PC-3 (cell line): ENCODE results near the gene MTCL1. TPM values are rescaled to one million over a fixed set of nuclear protein-coding genes. Genes with fewer than 3 reads are reported as not detected.

Experiments
- ATAC-seq: fragments of 200-7000 bp; cut with Tn5 transposase; 2 replicates; pipeline ENCODE4 v1.9.1; 2020; ENCODE audit warnings: mild to moderate bottlenecking, moderate library complexity
- BruUV-seq: library from RNA; stranded (reverse); fragments of 400-500 nt; replicated peaks from 2 replicates; lab custom pipeline; 2021; lab: Mats Ljungman, UMichigan
- CTCF ChIA-PET: fragments of 300-600 bp; sonication (Branson Sonifier 250); formaldehyde crosslinking; loops from one replicate; lab custom pipeline; 2022; ENCODE audit warnings: antibody characterized with exemption; lab: Charles Lee
- POLR2A ChIA-PET: fragments of 300-600 bp; sonication (Branson Sonifier 250); formaldehyde crosslinking; loops from one replicate; lab custom pipeline; 2022; ENCODE audit warnings: antibody characterized with exemption; ENCODE audit not compliant: unreplicated experiment; lab: Charles Lee
- DNase-seq: peaks from one replicate; pipeline ENCODE4 v3.0.0-alpha.2; 2015
- H2AFZ ChIP-seq: fragments of 300-600 bp; sonication (generic); 2 replicates; pipeline ENCODE4 v1.6.0; 2016; ENCODE audit warnings: antibody characterized with exemption, low read length
- H3F3A ChIP-seq: fragments of 300-600 bp; sonication (generic); one replicate; pipeline ENCODE4 v1.6.0; 2017; ENCODE audit warnings: antibody characterized with exemption, low read length, control low read depth, mild to moderate bottlenecking; ENCODE audit not compliant: unreplicated experiment
- H3K27ac ChIP-seq: fragments of 300-600 bp; sonication (generic); 2 replicates; pipeline ENCODE4 v1.5.1; 2016; ENCODE audit warnings: mild to moderate bottlenecking, low read length
- H3K27me3 ChIP-seq: fragments of 300-600 bp; sonication (generic); 2 replicates; pipeline ENCODE4 v1.6.1; 2016; ENCODE audit warnings: low read length, mixed read lengths
- H3K36me3 ChIP-seq: fragments of 300-600 bp; sonication (generic); 2 replicates; pipeline ENCODE4 v1.6.1; 2016; ENCODE audit warnings: low read depth, mixed run types, low read length, mixed read lengths
- H3K4me1 ChIP-seq: fragments of 300-600 bp; sonication (generic); 2 replicates; pipeline ENCODE4 v1.5.1; 2016; ENCODE audit warnings: low read length; ENCODE audit not compliant: insufficient read depth
- H3K4me2 ChIP-seq: fragments of 300-600 bp; sonication (generic); 2 replicates; pipeline ENCODE4 v1.6.0; 2016; ENCODE audit warnings: low read length
- H3K4me3 ChIP-seq: fragments of 300-600 bp; sonication (generic); 2 replicates; pipeline ENCODE4 v1.5.1; 2016; ENCODE audit warnings: mild to moderate bottlenecking, low read length, mixed read lengths
- H3K79me2 ChIP-seq: fragments of 300-600 bp; sonication (generic); 2 replicates; pipeline ENCODE4 v1.6.1; 2017; ENCODE audit warnings: low read length, mixed read lengths
- H3K9ac ChIP-seq: fragments of 300-600 bp; sonication (generic); 2 replicates; pipeline ENCODE4 v1.6.0; 2016; ENCODE audit warnings: mild to moderate bottlenecking, low read length
- H3K9me2 ChIP-seq: fragments of 300-600 bp; sonication (generic); replicated peaks from 2 replicates; pipeline ENCODE4 v1.6.1; 2016; ENCODE audit warnings: mixed run types, low read length, mixed read lengths
- H3K9me3 ChIP-seq: fragments of 300-600 bp; sonication (generic); 2 replicates; pipeline ENCODE4 v1.6.1; 2016; ENCODE audit warnings: low read length, mixed read lengths
- H4K20me1 ChIP-seq: fragments of 300-600 bp; sonication (generic); 2 replicates; pipeline ENCODE4 v1.6.1; 2016; ENCODE audit warnings: low read length, mixed read lengths
- EZH2 ChIP-seq: fragments of 300-600 bp; sonication (generic); IDR thresholded peaks from one replicate; pipeline ENCODE4 v1.6.1; 2017; ENCODE audit warnings: antibody characterized with exemption, mild to moderate bottlenecking, low read length; ENCODE audit not compliant: unreplicated experiment
- EZH2phosphoT487 ChIP-seq: fragments of 300-600 bp; sonication (generic); IDR thresholded peaks from 2 replicates; pipeline ENCODE4 v1.6.1; 2018; ENCODE audit warnings: mild to moderate bottlenecking, antibody characterized with exemption, low read length, borderline replicate concordance
- intact Hi-C: fragments of 100-400 bp; cut with micrococcal nuclease; formaldehyde crosslinking; loops from 2 replicates; pipeline ENCODE4 v1.9.0; 2023
- total RNA-seq: library from RNA; depleted of rRNA; stranded (reverse); fragments of >200 nt; gene quantifications from 2 replicates; pipeline ENCODE4 v1.2.3, GENCODE V29; 2014
- TF ChIP-seq, protein P1 (sequence below): fragments of 300-600 bp; sonication (generic); conservative IDR thresholded peaks from 2 replicates; pipeline ENCODE4 v1.5.1; 2017; ENCODE audit warnings: antibody characterized with exemption, low read depth, mild to moderate bottlenecking, low read length

The MTCL1 gene
- total RNA-seq, 1 experiment from 2014 or later, result 33.1 TPM

DNA sequence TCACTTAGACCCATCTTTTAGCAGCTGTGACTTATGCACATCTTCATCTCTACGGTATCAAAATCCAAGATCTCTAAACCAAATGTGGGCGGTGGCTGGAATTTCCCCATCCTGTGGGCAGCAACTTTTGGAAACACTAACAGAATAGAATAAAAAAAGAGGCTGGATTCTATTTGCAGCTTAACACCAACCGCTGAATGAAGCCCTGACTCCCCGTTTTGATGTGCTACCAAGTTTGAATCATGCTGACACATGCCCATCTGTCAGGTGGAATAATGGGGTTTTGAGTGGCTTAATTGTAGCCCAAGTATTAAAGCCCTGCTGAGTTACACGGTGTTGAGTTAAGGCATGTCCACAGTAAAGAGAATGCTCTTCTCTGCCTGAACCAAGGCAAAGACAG is 165.2 kb downstream of the MTCL1 start:
- TF ChIP-seq EZH2phosphoT487, result no peak
- TF ChIP-seq, protein P1, sequence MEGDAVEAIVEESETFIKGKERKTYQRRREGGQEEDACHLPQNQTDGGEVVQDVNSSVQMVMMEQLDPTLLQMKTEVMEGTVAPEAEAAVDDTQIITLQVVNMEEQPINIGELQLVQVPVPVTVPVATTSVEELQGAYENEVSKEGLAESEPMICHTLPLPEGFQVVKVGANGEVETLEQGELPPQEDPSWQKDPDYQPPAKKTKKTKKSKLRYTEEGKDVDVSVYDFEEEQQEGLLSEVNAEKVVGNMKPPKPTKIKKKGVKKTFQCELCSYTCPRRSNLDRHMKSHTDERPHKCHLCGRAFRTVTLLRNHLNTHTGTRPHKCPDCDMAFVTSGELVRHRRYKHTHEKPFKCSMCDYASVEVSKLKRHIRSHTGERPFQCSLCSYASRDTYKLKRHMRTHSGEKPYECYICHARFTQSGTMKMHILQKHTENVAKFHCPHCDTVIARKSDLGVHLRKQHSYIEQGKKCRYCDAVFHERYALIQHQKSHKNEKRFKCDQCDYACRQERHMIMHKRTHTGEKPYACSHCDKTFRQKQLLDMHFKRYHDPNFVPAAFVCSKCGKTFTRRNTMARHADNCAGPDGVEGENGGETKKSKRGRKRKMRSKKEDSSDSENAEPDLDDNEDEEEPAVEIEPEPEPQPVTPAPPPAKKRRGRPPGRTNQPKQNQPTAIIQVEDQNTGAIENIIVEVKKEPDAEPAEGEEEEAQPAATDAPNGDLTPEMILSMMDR, result no peak
- no peak for TF ChIP-seq EZH2
- POLR2A ChIA-PET, result no interaction called here
- Histone ChIP-seq H3K9me3 (no peaks in the 10 kb centered on the region), H3K79me2 (no peaks in the 10 kb centered on the region), H3K27ac (no peak overlapping the region), H3K4me3 (no peak overlapping the region), H3K4me1 (peaks cover 6% of the 10 kb centered on the region; the same call in 1 of the 2 replicates), H3K9me2 (no peaks in the 10 kb centered on the region), H3K27me3 (no peaks in the 10 kb centered on the region), H4K20me1 (no peaks in the 10 kb centered on the region), H2AFZ (no peak overlapping the region), H3K36me3 (no peaks in the 10 kb centered on the region), H3K9ac (no peak overlapping the region), H3F3A (no peaks in the 10 kb centered on the region), H3K4me2 (no peak overlapping the region)
- intact Hi-C loops, result no loop called here
- ATAC-seq (no peak), DNase-seq (no peak)
- CTCF ChIA-PET, result no interaction called here
- BruUV-seq, result no TSS peak

DNA sequence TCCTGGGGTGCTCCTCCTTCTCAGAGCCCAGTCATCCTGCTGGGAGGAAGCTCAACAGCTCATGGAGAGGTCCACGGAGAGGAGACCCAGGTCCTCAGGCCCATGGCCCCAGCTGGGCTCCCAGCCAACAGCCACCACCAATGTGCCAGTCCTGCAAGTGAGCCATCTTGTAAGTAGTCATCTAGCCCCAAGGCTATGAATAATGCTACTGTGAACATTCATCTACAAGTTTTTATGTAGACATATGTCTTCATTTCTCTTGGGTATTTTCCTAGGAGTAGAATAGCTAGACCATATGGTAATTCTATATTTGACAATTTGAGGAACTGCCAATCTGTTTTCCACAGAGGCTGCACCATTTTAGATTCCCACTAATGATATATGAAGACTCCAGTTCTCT is 166.1 kb downstream of the MTCL1 start:
- H3K36me3 ChIP-seq, result no peaks in the 10 kb centered on the region
- no peaks in the 10 kb centered on the region for H4K20me1 ChIP-seq
- H3K27me3 ChIP-seq, result no peaks in the 10 kb centered on the region
- CTCF ChIA-PET, result no interaction called here
- intact Hi-C loops, result no loop called here
- no peaks in the 10 kb centered on the region for H3K9me2 ChIP-seq
- H3K79me2 ChIP-seq, result no peaks in the 10 kb centered on the region
- H3K4me2 ChIP-seq, result no peak overlapping the region
- H3K4me1 ChIP-seq, result peaks cover 6% of the 10 kb centered on the region; the same call in 1 of the 2 replicates
- H2AFZ ChIP-seq, result no peak overlapping the region
- no TSS peak for BruUV-seq
- H3K9me3 ChIP-seq, result no peaks in the 10 kb centered on the region
- no peak overlapping the region for H3K9ac ChIP-seq
- no peak overlapping the region for H3K4me3 ChIP-seq
- TF ChIP-seq EZH2, result no peak
- no peak for TF ChIP-seq EZH2phosphoT487
- TF ChIP-seq, protein P1, result no peak
- POLR2A ChIA-PET, result interaction anchor here (0.6 kb wide), 1 partner anchor 71 kb away, joined by 13 read pairs; no protein-coding TSS in a partner anchor
- H3K27ac ChIP-seq, result no peak overlapping the region
- H3F3A ChIP-seq, result no peaks in the 10 kb centered on the region
- ATAC-seq (peak; percentile 42), DNase-seq (peak; percentile 70)

DNA sequence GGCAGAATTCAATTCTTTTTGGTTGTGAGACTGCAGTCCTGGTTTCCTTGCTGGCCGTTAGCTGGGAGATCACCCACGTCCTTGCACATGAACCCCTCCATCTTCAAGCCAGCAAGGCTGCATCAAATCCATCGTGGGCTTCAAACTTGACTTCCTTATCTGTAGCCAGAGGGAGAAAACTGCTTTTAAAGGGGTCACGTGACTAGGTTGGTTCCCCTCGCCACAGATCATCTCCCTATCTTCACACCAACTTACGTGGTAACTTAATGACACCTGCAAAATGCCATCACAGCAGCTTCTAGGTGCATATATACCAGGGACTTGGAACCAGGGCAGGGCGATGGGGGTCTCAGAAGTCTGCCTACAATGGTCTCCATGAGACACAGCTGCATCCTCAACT is 169.5 kb downstream of the MTCL1 start:
- H3K4me3 ChIP-seq, result no peak overlapping the region
- peaks cover 6% of the 10 kb centered on the region; the same call in 1 of the 2 replicates for H3K4me1 ChIP-seq
- no peak overlapping the region for H3K9ac ChIP-seq
- no peaks in the 10 kb centered on the region for H3K9me3 ChIP-seq
- H2AFZ ChIP-seq, result no peak overlapping the region
- H3K4me2 ChIP-seq, result no peak overlapping the region
- ATAC-seq, result no peak
- ChIA-PET CTCF (no interaction called here), POLR2A (no interaction called here)
- BruUV-seq, result no TSS peak
- H3K9me2 ChIP-seq, result no peaks in the 10 kb centered on the region
- no peaks in the 10 kb centered on the region for H4K20me1 ChIP-seq
- TF ChIP-seq EZH2phosphoT487, result no peak
- TF ChIP-seq EZH2, result no peak
- TF ChIP-seq, protein P1, result no peak
- no peaks in the 10 kb centered on the region for H3F3A ChIP-seq
- no peaks in the 10 kb centered on the region for H3K79me2 ChIP-seq
- intact Hi-C loops, result no loop called here
- no peak for DNase-seq
- no peaks in the 10 kb centered on the region for H3K36me3 ChIP-seq
- H3K27ac ChIP-seq, result no peak overlapping the region
- H3K27me3 ChIP-seq, result no peaks in the 10 kb centered on the region
